ENCODE data around the gene KIF2B. TPM values are rescaled to one million over a fixed set of nuclear protein-coding genes. Genes with fewer than 3 reads are reported as not detected.
"Not testable (repeated sequence)": the region's sequence is repeated elsewhere in the genome, so short reads cannot be mapped to it uniquely, and the experiment has no call there.

Gene KIF2B
- total RNA-seq, 4 donors from 2014 or later: not detected

GRCh38 chr17:53837131-53837530 is 14.4 kb downstream of the KIF2B start:
- Histone ChIP-seq H3K4me3 (no peak overlapping the region), H3K36me3 (no peaks in the 10 kb centered on the region), H3K27me3 (no peaks in the 10 kb centered on the region), H3K4me1 (no peaks in the 10 kb centered on the region), H3K9me3 (peaks cover 0 to 10% (median 0%) of the 10 kb centered on the region in 4 donors), H3K27ac (no peak overlapping the region)
- TF ChIP-seq POLR2A (IDR thresholded peaks at IDR 0.05) (no peak), EP300 (IDR thresholded peaks at IDR 0.05) (no peak)
- DNase-seq (ENCODE audit: low spot score in 2 of 2): no peak

- H3K4me1 ChIP-seq: no peaks in the 10 kb centered on the region
- no peaks in the 10 kb centered on the region for H3K27me3 ChIP-seq
- WGBS, 2 donors: 77 to 84% methylated on average over 5 of the region's 5 CpGs
- no peak overlapping the region for H3K27ac ChIP-seq
- H3K36me3 ChIP-seq: no peaks in the 10 kb centered on the region
- DNase-seq (ENCODE audit: low spot score in 2 of 2): no peak
- TF ChIP-seq CTCF (IDR thresholded peaks at IDR 0.05) (no peak), EP300 (IDR thresholded peaks at IDR 0.05) (no peak), POLR2A (IDR thresholded peaks at IDR 0.05) (no peak)
- H3K4me3 ChIP-seq: no peak overlapping the region
- H3K9me3 ChIP-seq: peaks cover 0 to 12% (median 0%) of the 10 kb centered on the region in 4 donors
Observed at GRCh38 chr17:53844491-53845107, 21.9 kb downstream of the KIF2B start.

DNA sequence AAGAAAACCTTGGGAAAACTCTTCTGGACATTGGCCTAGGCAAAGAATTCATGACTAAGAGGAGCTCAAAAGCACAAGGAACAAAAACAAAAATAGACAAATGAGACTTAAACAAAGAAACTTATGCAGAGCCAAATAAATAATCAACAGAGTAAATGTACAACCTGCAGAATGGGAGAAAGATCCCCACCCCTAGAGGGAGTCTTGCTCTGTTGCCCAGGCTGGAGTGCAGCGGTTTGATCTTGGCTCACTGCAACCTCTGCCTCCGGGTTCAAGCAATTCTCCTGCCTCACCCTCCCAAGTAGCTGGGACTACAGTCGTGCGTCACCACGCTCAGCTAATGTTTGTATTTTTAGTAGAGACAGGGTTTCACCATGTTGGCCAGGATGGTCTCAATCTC is 48.4 kb downstream of the KIF2B start:
- H3K27me3 ChIP-seq; H3K9me3 ChIP-seq; H3K36me3 ChIP-seq; H3K27ac ChIP-seq; DNase-seq (ENCODE audit: low spot score in 2 of 2); H3K4me1 ChIP-seq; H3K4me3 ChIP-seq: not testable (repeated sequence)
- 90 to 98% methylated on average over 5 of the region's 5 CpGs for WGBS, 2 donors

Measured in tibial nerve (tissue), 4 donors.